Large intestine (tissue), 3 donors: ENCODE data around the gene SPSB1. TPM values are rescaled to one million over a fixed set of nuclear protein-coding genes. Genes with fewer than 3 reads are reported as not detected.

Source experiments
- DNase-seq, 2 donors: peaks; one replicate each; pipeline versions ENCODE4 v3.0.0 to v3.0.0-alpha.2; 2013
- H3K27ac ChIP-seq: one replicate; pipeline ENCODE4 v1.5.1; 2013; ENCODE audit warnings: low read length
- H3K27me3 ChIP-seq: 2 replicates; pipeline ENCODE4 v1.6.1; 2013; ENCODE audit warnings: low read length; ENCODE audit not compliant: control insufficient read depth, insufficient read depth
- H3K36me3 ChIP-seq: 2 replicates; pipeline ENCODE4 v1.6.1; 2013; ENCODE audit warnings: low read length; ENCODE audit not compliant: control insufficient read depth, insufficient read depth
- H3K4me1 ChIP-seq: one replicate; pipeline ENCODE4 v1.6.1; 2013; ENCODE audit warnings: low read length; ENCODE audit not compliant: control insufficient read depth, insufficient read depth
- H3K4me3 ChIP-seq: one replicate; pipeline ENCODE4 v1.5.1; 2013; ENCODE audit warnings: low read length
- H3K9me3 ChIP-seq: one replicate; pipeline ENCODE4 v1.6.1; 2013; ENCODE audit warnings: mild to moderate bottlenecking, low read depth, low read length, moderate library complexity; ENCODE audit not compliant: control insufficient read depth
- WGBS: methylation state at CpG from one replicate; pipeline ENCODE4 v1.1.5; 2013; ENCODE audit warnings: low lambda C conversion rate; ENCODE audit not compliant: insufficient coverage; 5-methylcytosine and 5-hydroxymethylcytosine counted together
- polyA plus RNA-seq: library from polyadenylated mRNA; unstranded; fragments of 120-200 nt; gene quantifications from one replicate; pipeline ENCODE4 v1.2.1, GENCODE V29; 2013

SPSB1 gene
- polyA plus RNA-seq, 1 donor: 23.7 TPM

DNA sequence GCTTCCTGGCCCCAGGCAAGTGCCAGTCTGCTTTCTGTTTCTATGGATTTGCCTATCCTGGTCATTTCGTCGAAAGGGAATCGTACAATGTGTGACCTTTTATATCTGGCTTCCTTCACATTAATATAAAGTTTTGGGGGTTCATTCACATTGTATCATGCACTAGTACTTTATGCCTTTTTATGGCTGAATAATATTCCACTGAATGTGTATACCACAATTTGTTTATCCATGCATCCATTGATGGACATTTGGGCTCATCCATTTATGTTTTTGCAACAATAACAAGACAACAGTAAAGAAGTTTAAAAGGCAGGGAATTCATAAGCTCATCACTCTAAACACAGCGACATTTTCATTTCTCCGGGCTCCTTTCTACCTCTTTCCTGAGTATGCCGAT, 50.6 kb downstream of the SPSB1 start:
- H3K27ac ChIP-seq: no peak overlapping the region
- peaks cover 3% of the 10 kb centered on the region for H3K36me3 ChIP-seq
- H3K27me3 ChIP-seq: no peaks in the 10 kb centered on the region
- no peak overlapping the region for H3K4me3 ChIP-seq
- WGBS: 100% methylated on average over 4 of the region's 6 CpGs
- peaks cover 13% of the 10 kb centered on the region for H3K4me1 ChIP-seq
- DNase-seq: no peak
- H3K9me3 ChIP-seq: no peaks in the 10 kb centered on the region

DNA sequence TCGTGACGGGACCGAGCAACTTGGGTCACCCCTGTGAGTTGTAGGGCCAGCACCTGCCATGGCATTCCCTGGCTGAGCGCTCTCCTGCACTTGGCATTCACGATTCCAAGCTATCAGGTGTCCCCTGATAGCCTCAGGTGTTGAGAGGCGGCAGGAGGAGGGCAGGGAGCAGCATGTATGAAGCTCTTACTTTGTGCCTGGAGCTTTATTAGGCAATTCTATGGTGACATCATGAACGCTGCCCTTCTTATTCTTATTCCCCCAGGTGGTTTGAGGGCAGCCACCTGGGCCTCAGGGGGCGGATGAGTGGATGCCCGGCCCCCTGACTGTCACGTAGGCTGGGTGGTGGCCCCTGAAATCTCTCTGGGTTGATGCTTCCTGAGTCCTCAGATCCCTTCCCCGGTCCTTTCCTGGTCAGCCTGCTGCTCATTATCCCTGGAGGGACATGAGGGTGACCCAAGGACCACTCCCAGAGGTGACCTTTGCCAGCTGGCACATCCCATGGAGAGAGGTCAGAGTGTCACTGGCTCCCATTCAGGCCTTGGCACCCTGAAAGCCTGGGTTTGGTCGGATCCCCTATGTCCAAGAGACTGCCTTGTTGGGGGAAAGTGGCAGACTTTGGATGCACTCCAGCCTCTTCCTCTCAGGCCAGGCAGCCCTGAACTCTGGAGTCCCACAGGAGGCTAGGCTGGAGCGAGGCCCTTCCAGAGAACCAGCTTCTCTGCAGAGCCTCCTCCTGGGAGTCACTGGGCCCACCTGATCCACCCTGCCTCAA, 51.9 kb downstream of the SPSB1 start:
- WGBS: no CpG with 5 or more reads among the region's 13 CpGs
- H3K4me1 ChIP-seq: no peaks in the 10 kb centered on the region
- H3K27ac ChIP-seq: no peak overlapping the region
- DNase-seq: no peak
- H3K9me3 ChIP-seq: no peaks in the 10 kb centered on the region
- no peak overlapping the region for H3K4me3 ChIP-seq
- no peaks in the 10 kb centered on the region for H3K27me3 ChIP-seq
- peaks cover 8% of the 10 kb centered on the region for H3K36me3 ChIP-seq

DNA sequence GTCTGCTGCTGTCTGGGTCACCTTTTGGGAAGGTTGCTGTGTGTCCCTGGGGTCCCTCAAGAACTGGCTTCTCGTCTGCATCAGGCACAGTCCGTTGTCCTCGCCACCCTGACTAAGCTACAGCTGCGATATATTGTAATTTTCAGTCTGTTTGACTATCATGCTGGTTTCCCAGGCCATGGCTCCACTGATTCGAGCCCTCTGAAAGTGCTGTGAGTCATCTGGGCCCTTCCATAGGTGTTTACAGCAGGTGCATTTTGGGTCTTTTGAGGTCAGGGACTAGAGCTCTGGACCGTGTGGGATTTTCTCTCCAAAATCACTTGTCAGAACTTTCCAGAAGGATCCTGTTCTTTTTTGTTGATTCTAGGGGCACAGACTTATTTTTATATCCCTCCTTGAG, 52.8 kb downstream of the SPSB1 start:
- no peak overlapping the region for H3K27ac ChIP-seq
- no peaks in the 10 kb centered on the region for H3K27me3 ChIP-seq
- H3K36me3 ChIP-seq: peaks cover 10% of the 10 kb centered on the region
- WGBS: no CpG with 5 or more reads among the region's 6 CpGs
- H3K9me3 ChIP-seq: no peaks in the 10 kb centered on the region
- no peak for DNase-seq
- peaks cover 3% of the 10 kb centered on the region for H3K4me1 ChIP-seq
- H3K4me3 ChIP-seq: no peak overlapping the region

DNA sequence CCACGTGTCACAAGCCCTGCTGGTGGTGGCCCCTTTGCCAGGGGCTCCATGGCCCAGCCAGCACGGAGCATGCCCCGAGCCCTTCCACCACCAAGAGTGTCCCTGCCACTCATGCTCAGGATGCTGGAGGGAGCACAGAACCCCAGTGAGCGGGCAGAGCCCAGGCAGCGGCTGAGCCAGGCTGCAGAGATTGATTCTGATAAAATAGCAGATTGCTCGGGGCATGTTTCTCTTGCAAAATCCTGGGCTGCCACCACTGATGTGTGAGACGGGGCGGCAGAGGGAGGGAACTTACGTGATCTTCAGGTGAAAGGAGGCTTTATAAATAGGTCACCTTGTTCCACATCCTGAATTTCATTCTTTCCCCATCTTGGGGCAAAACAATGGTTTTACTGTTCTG, 53.2 kb downstream of the SPSB1 start:
- Histone ChIP-seq H3K27me3 (no peaks in the 10 kb centered on the region), H3K4me1 (peaks cover 5% of the 10 kb centered on the region), H3K4me3 (no peak overlapping the region), H3K9me3 (no peaks in the 10 kb centered on the region), H3K27ac (no peak overlapping the region), H3K36me3 (peaks cover 10% of the 10 kb centered on the region)
- no peak for DNase-seq
- no CpG with 5 or more reads among the region's 9 CpGs for WGBS

DNA sequence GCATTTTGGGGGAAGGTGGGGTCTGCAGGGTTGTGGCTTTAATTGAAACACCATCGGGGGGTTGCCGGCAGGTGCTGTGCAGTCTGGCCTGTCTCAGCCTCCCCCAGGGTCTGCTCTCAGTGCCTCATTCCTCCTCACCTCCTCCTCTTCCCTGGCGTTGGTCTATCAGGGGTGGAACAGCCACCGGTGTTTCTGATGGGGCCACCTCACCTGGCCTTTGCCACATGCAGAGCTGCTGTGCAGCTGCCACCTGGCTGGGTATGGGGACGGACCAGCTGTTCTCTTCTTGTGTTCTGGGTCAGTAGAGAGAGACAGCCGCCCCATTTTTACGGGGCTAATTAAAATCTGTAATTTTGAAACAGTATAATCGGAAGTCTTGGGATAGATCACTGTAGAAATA, 53.9 kb downstream of the SPSB1 start:
- H3K4me1 ChIP-seq: peaks cover 8% of the 10 kb centered on the region
- no CpG with 5 or more reads among the region's 8 CpGs for WGBS
- no peak overlapping the region for H3K27ac ChIP-seq
- H3K36me3 ChIP-seq: peaks cover 10% of the 10 kb centered on the region
- H3K9me3 ChIP-seq: no peaks in the 10 kb centered on the region
- DNase-seq: no peak
- no peaks in the 10 kb centered on the region for H3K27me3 ChIP-seq
- no peak overlapping the region for H3K4me3 ChIP-seq

DNA sequence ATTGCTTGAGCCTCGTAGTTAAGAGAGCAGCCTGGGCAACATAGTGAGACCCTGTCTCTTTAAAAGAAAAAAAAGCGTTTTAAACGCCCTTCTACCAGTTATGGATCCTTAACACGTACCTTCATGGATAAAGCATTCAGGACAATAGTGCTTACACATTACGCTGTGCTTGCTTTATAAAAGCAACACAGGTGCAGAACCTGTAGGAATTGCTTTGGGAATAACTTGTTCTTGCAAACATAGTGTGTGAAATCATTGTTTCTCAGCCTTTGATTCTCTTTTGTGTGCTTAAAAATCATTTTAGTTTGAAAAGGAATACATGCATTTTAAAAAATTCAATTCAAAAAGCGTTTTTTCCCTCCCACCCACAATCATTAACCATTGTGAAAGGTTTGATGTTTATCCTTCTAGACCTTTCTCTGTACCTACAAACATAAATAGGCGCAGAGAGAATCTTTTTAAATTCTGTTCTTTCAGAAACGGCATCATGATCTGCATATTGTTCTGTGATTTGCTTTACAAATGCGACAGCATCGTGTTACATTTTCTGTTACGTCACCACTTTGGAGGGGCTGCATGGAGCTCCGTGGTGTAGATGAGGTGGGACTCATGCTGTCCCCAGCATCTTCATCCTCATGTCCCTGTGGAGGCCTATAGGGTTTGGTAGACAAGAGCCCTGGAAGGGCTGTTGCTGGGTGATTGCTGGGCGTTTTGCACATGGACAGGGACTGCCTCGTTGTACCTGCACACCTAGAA, 54.6 kb downstream of the SPSB1 start:
- H3K27me3 ChIP-seq: no peaks in the 10 kb centered on the region
- peaks cover 10% of the 10 kb centered on the region for H3K4me1 ChIP-seq
- peaks cover 8% of the 10 kb centered on the region for H3K36me3 ChIP-seq
- no peak for DNase-seq
- H3K27ac ChIP-seq: no peak overlapping the region
- H3K4me3 ChIP-seq: no peak overlapping the region
- WGBS: 60% methylated on average over 1 of the region's 14 CpGs
- no peaks in the 10 kb centered on the region for H3K9me3 ChIP-seq

DNA sequence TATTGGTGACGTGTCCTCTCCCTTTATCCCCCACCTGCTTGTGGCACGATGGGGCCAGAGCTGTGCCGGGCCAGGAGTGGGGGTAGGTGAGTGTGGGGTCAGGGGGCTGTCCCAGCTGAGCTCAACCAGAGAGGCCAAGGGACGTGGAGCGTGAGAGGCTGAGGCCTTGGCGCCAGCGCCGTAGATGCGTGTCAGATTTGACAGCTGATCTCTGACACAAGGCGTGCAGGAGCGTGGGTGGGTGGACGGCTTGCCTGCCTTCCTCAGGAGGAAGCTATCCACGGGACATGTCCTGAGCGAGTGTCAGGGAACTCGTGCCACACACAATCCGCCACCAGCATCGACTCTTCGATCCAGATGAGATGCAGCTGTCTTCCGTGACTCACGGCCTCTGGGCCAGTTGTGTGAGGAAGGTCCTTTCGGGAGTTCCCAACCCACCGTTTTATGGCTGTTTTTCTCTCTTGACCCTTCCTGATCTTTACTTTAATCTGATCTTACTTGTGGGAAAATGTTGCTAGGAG, 56.7 kb downstream of the SPSB1 start:
- Histone ChIP-seq H3K27me3 (no peaks in the 10 kb centered on the region), H3K4me1 (peaks cover 10% of the 10 kb centered on the region), H3K4me3 (no peak overlapping the region), H3K27ac (no peak overlapping the region), H3K9me3 (no peaks in the 10 kb centered on the region), H3K36me3 (peaks cover 7% of the 10 kb centered on the region)
- no peak for DNase-seq
- 40% methylated on average over 1 of the region's 22 CpGs for WGBS

DNA sequence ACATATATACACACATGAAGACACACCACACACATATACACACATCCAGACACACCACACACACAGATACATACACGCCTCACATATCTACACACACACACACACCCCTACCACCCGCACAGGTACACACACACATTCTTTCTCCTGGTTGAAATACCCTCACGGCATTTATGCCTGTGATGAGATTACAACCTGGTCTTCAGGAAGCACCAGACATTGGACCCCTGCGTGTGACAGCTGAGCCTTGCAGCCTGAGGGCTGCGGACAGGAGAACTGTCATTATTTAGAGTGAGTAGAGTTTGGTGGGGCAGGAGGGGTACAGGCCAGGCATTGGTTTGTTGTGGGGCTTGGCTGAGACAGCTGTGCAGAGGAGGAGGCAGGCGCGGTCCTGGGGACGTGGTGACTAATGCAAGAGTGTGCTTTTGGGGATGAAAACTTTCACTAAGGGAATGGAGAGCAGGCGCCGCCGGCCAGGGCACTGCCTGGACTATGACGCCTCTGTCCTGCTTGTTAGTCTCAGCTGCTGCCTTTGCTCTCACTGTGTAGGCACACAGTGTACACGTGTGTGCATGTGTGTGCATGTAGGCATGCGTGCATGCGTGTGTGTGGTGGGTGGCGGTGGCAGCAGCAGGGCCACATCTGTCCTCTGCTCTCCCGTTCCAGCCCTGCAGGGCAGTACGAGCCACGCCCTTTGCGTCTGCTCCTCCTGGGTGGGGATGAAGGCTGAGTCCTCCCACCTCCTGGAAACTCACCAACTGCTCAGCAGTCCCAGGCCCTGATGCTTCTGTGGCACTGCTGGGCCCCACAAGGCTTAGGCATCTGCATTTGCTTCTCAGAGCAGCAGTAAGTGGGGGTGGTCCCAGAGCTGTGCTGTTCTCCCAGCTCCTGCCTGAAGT, 57.6 kb downstream of the SPSB1 start:
- Histone ChIP-seq H3K36me3 (peaks cover 10% of the 10 kb centered on the region), H3K9me3 (no peaks in the 10 kb centered on the region), H3K4me3 (no peak overlapping the region), H3K4me1 (peaks cover 10% of the 10 kb centered on the region), H3K27me3 (no peaks in the 10 kb centered on the region), H3K27ac (no peak overlapping the region)
- WGBS: no CpG with 5 or more reads among the region's 20 CpGs
- no peak for DNase-seq

DNA sequence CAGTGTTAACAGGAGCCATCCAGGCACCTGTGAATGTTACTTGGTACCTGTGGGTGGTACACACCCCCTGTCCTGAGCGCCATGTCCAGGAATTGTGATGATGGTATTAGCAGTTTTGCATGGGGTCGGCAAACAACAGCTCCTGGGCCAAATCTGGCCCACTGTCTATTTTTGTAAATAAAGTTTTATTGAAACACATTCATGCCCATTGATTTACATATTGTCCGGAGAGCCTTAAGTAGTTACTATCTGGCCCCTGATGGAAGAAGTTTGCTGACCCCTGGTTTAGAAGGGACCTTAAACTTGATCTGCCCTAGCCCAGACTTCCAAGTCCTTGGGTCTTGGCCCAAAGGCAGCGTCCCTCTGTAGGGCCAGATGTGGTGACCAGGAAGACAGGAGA, 58.3 kb downstream of the SPSB1 start:
- Histone ChIP-seq H3K36me3 (peaks cover 17% of the 10 kb centered on the region), H3K27ac (no peak overlapping the region), H3K4me1 (peaks cover 10% of the 10 kb centered on the region), H3K27me3 (no peaks in the 10 kb centered on the region), H3K9me3 (peaks cover under 1% of the 10 kb centered on the region), H3K4me3 (no peak overlapping the region)
- DNase-seq: no peak
- no CpG with 5 or more reads among the region's 4 CpGs for WGBS

DNA sequence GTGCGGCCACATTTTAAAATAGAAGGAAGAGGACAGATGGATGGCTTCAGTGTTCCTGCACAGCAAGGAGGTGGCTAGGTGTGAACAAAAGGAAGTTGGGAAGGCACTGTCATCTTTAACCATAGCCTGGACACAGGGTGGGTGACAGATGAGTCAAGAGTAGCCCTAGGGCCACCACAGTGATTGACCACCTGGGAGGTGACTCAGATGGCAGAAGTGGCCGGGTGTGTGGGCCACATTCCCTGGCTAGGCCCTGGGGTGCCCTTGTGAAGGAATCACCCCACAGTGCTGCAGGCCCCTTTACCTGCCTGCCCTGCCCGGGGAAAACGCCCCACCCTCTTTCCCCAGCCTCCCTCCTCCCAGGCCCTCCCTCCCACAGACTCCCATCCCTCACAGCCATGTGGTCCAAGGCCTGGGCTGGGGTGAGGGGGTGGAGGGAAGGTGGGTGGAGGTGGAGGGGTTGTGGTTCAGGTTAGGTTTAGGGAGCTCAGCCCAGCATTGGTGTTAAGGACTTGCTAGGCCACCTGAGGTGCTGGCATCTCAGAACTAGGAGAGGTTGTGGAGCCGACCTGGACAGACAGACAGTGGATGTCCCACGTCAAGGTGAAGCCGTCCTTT, 59.1 kb downstream of the SPSB1 start:
- no CpG with 5 or more reads among the region's 7 CpGs for WGBS
- Histone ChIP-seq H3K27me3 (no peaks in the 10 kb centered on the region), H3K9me3 (peaks cover 2% of the 10 kb centered on the region), H3K4me3 (no peak overlapping the region), H3K36me3 (peaks cover 25% of the 10 kb centered on the region), H3K4me1 (peaks cover 10% of the 10 kb centered on the region), H3K27ac (no peak overlapping the region)
- DNase-seq: no peak
